Midbrain (tissue), 1 donor: ENCODE data around the gene KLHDC7A.

Experiments
- DNase-seq: peaks from one replicate; lab custom pipeline; 2025; lab: John Stamatoyannopoulos, UW

Gene KLHDC7A

DNA sequence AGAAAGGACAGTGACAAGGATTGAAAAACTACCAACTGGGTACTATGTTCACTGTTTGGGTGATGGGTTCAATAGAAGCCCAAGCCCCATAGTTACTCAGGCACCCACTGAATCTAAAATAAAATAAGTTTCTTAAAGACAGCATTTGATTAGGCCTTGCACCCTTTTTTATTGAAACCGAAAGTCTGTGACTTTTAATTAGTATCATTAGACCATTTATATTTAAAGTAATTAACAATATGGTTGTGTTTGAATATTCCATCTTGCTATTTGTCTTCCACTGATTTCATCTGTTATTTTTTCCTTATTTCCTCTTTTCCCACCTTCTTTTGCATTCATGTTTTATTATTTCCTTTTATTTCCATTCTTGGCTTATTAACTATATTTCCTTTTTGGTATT lies 27.4 kb downstream of the KLHDC7A start:
- no peak for DNase-seq

DNA sequence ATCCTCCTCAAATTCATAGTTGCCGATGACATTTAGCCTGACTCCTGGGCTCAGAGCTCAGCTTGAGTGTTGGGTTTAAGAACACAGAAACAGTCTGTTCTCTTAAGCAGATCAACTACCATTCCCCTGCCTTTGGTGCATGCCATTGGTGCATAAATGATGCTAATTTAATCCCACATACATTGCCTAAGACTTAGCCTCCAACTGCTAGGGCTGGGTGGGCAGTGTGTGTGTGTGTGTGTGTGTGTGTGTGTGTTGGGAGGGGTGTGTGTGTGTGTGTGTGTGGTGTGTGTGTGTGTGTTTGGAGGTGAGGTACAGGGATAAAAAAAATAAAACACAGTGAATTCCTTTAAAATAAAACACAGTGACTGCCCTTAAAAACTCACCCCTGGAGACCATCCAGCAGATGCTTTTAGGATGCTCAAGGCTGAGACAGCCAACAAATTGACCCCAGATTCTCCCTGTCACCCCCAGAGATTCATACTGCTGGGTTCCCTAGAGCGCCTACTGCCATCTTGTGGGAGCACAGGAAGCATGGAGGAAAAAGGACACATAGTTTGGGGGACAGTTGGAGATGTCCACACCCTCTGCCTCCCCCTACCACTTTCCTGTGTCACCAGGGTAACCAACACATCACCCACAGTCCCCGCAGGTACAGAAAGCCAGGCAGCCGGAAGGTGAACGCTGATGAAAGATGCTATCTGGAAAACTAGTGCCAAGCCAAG lies 30.6 kb downstream of the KLHDC7A start:
- DNase-seq = no peak

DNA sequence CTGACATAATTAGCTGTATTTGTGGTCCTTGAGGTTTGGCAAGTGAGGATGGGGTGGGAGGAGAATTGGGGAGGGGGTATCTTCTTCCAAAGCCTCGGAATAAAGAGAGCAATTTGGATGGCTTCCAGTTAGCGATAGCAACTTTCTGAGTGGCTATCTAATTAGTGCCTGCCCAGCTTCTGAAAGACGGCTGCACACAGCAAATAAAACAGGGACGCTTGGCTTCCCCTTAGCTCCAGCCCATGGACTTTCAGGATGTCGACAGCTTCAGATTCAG lies 31.1 kb downstream of the KLHDC7A start:
- no peak for DNase-seq

DNA sequence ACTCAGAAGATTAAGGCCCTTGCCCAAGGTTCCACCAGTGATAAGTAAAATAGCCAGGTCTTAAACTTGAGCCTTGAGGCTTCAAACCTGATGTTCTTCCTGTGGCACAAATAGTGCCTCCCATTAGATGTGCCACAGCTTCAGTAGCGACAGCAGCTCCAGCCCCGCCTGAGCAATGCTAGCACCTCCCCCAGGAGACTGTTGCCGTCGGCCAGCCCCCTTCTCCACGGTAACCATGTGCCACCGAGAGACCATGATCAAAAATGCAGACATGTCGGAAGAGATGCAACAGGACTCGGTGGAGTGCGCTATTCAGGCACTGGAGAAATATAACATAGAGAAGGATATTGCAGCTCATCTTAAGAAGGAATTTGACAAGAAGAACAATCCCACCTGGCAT lies 32.2 kb downstream of the KLHDC7A start:
- no peak for DNase-seq

DNA sequence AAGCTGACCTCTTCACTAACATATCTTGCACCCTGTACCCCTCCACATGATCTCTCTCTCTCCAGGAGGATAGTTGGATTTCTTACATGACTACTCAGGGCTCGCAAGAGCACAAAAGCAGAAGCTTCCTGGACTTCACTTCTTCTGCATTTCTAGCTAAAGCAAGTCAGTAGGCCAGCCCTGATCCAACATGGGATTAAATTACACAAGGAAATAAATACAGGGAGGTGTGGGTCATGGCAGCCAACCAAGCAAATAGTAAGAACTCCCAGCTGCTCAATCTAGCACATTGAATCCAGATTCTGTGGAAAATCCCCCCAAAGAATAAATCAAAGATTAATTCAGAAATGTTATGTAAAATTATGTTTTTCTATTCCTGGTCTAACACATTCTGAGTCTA lies 33.3 kb downstream of the KLHDC7A start:
- DNase-seq = no peak

DNA sequence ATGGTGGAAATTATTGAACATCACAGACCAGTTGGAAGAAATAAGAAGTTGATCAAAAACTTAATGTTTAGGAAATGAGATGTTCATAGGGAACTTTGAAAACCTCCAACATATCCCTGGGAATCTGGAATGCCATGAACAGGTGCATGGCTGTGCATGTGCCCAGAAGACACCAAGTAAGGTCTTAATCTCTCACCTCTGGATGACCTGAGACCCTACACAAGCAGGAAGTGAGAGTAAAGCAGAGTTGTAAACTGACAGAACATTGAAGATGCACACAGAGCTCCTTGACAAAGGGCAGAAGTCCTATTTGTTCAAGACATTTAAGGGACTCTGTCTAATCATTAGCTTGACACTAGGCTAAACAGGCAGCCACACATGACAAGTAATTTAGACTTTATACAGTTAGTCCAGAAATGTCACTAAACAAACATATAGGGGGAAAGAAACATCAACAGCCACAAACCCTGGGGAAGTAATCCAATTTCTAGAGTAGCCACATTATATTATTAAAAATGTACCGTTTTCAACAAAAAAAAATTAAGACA lies 34.5 kb downstream of the KLHDC7A start:
- no peak for DNase-seq

DNA sequence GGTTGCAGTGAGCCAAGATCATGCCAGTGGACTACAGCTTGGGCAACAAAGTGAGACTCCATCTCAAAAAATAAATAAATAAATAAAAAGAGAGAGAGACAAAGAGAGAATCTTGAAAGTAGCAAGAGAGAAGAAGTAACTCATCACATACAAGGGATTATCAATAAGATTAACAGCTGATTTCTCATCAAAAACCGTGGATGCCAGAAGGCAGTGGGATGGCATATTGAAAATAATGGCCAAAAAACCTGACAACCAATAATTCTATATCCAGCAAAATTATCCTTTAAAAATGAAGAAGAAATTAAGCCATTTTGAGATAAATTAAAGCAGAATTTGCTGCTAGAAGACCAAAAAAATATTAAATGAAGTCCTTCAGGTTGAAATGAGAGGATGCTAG lies 35.7 kb downstream of the KLHDC7A start:
- DNase-seq = no peak

DNA sequence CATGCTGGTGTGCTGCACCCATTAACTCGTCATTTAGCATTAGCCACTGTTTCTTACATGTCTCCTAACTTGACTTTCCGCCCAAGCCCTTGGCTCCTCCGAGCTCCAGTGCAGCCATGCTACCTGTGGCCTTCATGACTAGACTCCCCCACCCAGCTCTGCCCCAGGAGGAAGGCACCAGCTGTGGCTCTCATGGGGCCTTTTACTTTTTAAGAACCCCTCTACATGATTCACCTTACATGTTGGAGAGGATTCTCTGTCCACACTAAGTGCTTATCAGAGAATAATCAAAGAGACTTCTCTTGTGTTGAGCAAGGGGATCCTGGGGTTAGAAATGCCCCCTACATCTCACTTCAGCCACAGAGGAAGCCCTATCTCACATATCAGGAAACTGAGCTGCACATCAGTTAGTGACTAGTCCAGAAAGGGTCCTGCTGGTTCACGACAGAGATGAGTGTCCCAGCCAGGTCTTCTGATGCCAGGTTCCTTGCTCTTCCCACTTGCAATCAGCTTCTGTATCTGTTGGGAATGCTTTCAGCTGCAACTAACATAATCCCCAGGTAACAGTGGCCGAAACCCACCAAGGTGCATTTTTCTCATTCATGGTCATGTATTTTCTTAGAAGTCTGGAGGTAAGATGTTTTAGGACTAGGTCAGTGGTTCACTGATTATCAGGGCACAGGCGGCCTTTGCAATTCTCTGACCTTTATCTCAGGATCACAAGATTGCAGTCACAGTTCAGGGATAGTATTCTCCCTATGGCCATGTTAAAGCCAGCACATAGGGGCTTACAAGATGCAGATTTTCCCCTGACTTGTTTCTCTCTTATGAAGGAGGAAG lies 45.9 kb downstream of the KLHDC7A start:
- no peak for DNase-seq

DNA sequence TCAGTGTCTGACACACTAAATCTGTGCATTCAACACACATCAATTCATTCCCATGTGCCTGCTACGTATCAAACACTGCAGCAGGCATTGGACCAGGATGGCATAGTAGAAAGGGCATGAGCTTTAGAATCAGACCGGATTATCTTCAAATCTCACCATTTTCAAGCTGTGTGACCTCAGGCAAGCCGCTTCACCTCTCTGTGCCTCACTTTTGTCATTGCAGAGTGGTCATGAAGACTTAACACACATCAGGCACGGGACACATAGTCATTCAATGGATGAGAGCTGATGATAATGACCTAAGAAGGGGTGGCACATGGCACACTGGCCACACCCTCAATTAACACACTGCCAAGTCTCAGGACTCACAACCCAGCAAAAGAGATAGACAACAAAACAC lies 46.8 kb downstream of the KLHDC7A start:
- DNase-seq = no peak

DNA sequence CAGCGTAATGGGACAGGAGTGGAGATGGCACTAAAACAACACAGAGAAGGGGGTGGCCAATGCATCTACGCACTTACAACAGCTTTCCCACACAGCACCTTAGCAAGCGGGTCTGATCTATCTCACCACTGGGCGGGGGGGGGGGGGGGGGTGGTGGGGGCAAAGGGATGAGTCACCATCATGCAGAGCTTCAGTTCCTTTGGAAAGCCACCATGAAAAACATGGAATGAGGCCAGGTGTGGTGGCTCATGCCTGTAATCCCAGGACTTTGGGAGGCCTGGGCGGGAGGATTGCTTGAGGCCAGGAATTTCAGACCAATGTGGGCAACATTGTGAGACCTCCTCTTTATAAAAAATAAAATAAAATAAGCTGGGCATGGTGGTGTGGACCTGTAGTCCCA lies 47.2 kb downstream of the KLHDC7A start:
- DNase-seq = no peak

DNA sequence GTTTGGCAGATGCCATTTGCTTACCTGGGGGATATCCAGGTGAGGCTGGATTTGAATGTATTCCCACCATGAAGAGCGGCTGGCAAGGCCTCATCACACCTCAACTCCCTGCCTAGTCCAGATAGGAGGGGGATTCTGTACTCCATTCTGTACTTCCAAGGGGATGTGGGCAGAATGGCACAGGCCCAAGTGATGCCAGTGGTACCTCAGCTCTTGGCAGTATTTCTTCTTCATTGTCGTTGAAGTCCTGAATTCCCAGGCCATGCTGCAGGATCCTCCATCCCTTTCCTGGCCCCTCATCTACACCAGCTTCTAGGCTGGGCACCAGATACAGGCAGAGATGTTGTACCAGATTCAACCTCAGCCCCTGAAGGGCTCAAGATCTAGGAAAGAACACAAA lies 47.9 kb downstream of the KLHDC7A start:
- no peak for DNase-seq

DNA sequence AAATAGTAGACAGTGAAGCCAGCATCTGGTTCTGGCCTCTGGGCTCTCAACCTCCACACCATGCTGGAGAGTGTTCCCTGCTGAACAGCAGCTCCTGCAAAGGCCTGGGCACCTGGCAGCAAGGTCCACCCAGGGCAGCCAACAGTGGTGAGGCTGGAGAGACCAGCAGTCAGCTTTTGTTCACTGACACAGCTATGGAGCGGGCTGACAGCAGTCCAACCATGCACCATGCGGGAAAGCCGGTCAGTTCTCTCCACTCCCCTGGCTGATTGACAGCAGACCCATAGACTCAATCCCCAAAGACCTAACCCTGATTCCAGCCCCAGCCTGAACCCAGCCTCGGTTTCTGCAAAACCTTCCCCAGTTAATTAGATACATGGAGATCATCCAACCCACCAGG lies 49.0 kb downstream of the KLHDC7A start:
- DNase-seq = no peak

DNA sequence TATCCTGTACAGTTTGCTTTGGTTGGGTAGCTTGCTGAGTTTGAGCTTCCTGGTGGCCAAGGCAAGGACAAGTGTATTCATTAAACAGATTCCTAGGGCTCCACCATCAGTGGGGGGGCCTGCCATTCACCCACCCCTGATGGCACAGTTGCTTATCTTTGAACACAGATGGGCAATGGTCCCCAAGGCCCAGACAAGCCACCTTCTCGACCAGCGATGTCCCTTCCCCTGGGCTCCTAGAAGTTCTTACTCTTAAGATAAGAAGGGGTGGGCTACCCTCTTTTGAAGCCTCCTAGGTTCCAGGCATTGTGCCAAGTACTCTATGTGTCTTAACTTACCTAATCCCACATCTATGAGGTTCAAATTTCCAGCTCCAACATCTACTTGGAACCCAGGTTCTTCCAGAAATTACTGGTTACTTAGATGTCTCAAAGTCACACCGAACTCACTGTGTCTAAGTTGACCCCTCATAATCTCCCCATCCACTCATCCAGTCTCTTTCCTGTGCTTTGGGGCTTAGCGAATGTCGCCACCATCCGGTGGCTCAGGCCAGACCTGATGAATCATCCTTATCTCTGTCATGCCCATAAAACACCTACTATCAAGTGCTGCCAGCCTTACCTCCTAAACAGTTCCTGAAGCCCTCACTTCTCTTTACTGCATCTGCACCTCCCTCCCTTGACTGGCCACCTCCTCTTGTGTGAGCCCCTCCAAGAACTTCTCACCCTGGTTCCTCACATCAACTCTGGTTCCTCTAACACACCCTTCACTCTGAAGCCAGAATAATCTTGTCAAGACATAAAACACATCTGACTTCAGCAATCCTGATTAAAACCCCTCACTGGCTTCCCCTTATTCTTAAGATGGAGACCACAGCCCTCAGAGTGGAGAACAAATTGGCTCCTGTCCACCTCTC lies 50.1 kb downstream of the KLHDC7A start:
- no peak for DNase-seq

DNA sequence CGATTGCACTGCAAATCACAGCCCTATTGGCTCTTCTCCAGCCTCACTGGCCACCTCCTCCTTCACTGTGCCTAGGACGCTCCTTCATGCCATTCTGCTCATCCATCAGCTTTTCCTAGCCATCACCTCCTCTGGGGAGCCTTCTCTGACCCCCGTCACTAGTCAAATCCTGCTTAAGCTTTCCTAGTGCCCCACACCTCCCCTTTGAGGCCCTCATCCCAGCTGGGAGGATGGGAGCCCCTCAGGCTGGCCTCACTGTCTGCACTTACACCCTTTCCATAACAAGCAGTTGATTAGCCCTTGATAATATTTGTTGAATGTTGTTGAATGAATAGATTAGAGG lies 50.7 kb downstream of the KLHDC7A start:
- DNase-seq = no peak

DNA sequence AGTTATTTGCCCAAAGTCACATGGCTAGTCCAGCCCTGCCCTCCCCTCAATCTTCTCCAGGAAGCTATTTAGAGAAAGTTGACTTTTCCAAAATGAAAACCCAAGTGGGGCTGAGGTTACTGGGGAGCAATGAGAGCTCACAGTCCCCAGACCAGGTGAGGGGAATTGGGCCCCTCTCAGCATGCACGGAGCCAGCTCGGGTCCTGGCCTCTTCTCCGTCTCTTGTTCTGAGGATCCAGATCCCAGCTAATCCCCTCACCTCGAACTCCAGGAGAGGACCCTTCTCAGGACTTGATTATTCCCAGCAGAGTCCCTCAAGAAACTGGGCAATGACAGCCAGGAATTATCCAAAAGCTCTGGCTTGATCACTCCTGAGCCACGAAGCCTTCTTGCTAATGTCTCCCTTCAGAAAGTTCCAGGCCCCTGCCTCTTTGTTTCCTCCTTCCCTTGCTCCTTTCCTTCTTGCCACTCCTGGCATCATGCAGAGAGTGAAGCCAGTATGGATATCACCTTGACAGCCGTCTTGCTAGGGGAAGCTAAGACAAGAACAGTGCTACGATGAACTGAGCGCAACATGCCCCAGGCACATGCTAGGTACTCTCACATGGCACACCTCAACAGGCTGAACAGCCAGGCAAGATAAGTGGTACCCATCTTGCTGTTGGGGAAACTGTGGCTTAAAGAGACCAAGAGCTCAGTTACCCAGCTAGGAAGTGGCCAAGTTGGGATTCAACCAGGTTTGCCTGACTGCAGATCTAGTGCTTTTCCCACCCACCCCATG lies 51.9 kb downstream of the KLHDC7A start:
- DNase-seq = no peak

DNA sequence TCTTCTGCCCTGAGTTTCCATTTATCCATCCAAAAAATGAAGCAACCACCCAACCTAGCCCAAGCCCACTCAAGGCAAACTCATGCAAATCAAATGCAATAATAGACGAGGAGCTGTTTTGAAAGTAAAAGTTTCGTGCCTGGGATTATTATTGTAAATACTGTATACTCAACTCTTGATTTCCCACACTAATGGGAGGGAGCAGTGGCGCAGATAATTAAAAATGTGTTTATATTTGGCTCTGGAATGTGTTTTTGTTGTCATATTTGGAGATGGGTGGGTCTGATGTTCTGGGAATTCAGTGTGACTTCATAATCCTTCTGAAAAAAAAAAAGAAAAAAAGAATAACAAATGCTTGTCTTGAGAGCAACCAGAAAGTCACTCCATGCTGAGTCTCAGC lies 52.5 kb downstream of the KLHDC7A start:
- no peak for DNase-seq

DNA sequence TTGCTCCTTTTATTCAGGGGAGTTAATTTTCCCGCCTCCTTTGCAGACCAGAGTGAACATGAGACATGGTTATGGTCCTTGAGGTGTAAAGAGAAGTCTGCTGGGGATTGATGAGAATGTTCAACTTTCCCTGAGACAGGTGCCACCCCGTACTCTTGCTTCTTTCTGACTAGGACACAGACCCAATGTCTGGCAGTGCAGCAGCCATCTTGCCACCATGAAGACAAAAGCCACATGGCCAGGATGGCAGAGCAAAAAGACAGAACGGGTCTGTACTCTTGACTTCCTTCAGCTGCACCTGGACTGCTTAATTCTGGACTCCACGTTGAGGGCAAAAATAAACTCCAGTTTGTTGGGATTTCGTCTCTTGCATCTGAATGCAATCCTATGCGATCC lies 54.1 kb downstream of the KLHDC7A start:
- no peak for DNase-seq
